ENCODE results near the gene ARL14. TPM values are rescaled to one million over a fixed set of nuclear protein-coding genes. Genes with fewer than 3 reads are reported as not detected.

ARL14 gene
- polyA plus RNA-seq, 1 donor (not counting 4 experiments of a cell fraction or from before 2014, with no cell fraction given) = 1.6 TPM

- FAIRE-seq = no peak
- TF ChIP-seq EZH2 (IDR thresholded peaks at IDR 0.05; ENCODE audit: low read length) (no peak), CTCF (optimal IDR thresholded peaks at IDR 0.05 in 1 of 3, IDR thresholded peaks at IDR 0.05 in 1 of 3, conservative IDR thresholded peaks at IDR 0.05 in 1 of 3; ENCODE audit: extremely low read depth in 1 of 3, insufficient read depth in 2 of 3, low read length in 3 of 3) (no peak)
- H3K9ac ChIP-seq (ENCODE audit: control insufficient read depth, extremely low read depth, insufficient read depth, low read length) = no peak overlapping the region
These were observed 19.0 kb downstream of the ARL14 start for GRCh38 chr3:160695915-160696327.

GRCh38 chr3:160697637-160698380 lies 20.8 kb downstream of the ARL14 start:
- H3K79me2 ChIP-seq (ENCODE audit: control insufficient read depth, insufficient read depth, low read length) = no peaks in the 10 kb centered on the region
- H3K27ac ChIP-seq (ENCODE audit: control insufficient read depth, insufficient read depth, low read length) = no peak overlapping the region
- DNase-seq (ENCODE audit: low read depth, low spot score) (no peak), FAIRE-seq (no peak)
- no peaks in the 10 kb centered on the region for H3K9me3 ChIP-seq (ENCODE audit: control insufficient read depth, low read depth, low read length)
- H3K36me3 ChIP-seq (ENCODE audit: control insufficient read depth in 2 of 2, extremely low read depth in 1 of 2, insufficient read depth in 2 of 2, low read length in 2 of 2) = no peaks in the 10 kb centered on the region
- no peaks in the 10 kb centered on the region for H3K4me1 ChIP-seq (ENCODE audit: control insufficient read depth, extremely low read depth, insufficient read depth, low read length)
- no peak overlapping the region for H2AFZ ChIP-seq (ENCODE audit: control insufficient read depth, low read length)
- no peak overlapping the region for H3K4me2 ChIP-seq (ENCODE audit: control insufficient read depth, extremely low read depth, insufficient read depth, low read depth, low read length)
- H3K27me3 ChIP-seq (ENCODE audit: control insufficient read depth, extremely low read depth, insufficient read depth, low read length) = no peaks in the 10 kb centered on the region
- no peaks in the 10 kb centered on the region for H3K9me1 ChIP-seq (ENCODE audit: control insufficient read depth, extremely low read depth, insufficient read depth, low read length)
- dilution Hi-C loops (cut with MboI; ENCODE audit: extremely low pct_ligation_motif_present, low sequenced_read_pairs) = no loop called here
- TF ChIP-seq EZH2 (IDR thresholded peaks at IDR 0.05; ENCODE audit: low read length) (no peak), CTCF (optimal IDR thresholded peaks at IDR 0.05 in 1 of 3, IDR thresholded peaks at IDR 0.05 in 1 of 3, conservative IDR thresholded peaks at IDR 0.05 in 1 of 3; ENCODE audit: extremely low read depth in 1 of 3, insufficient read depth in 2 of 3, low read length in 3 of 3) (no peak)
- H3K9ac ChIP-seq (ENCODE audit: control insufficient read depth, extremely low read depth, insufficient read depth, low read length) = no peak overlapping the region
- no peaks in the 10 kb centered on the region for H4K20me1 ChIP-seq (ENCODE audit: control insufficient read depth, extremely low read depth, insufficient read depth, low read length)
- H3K4me3 ChIP-seq (ENCODE audit: control insufficient read depth in 2 of 3, extremely low read depth in 1 of 3, insufficient read depth in 2 of 3, low read depth in 1 of 3, low read length in 3 of 3) = no peak overlapping the region

More at GRCh38 chr3:160695915-160696327, 19.0 kb downstream of the ARL14 start:
- Histone ChIP-seq H3K27ac (ENCODE audit: control insufficient read depth, insufficient read depth, low read length) (no peak overlapping the region), H4K20me1 (ENCODE audit: control insufficient read depth, extremely low read depth, insufficient read depth, low read length) (no peaks in the 10 kb centered on the region), H3K4me1 (ENCODE audit: control insufficient read depth, extremely low read depth, insufficient read depth, low read length) (no peaks in the 10 kb centered on the region), H3K27me3 (ENCODE audit: control insufficient read depth, extremely low read depth, insufficient read depth, low read length) (no peaks in the 10 kb centered on the region), H3K36me3 (ENCODE audit: control insufficient read depth in 2 of 2, extremely low read depth in 1 of 2, insufficient read depth in 2 of 2, low read length in 2 of 2) (no peaks in the 10 kb centered on the region), H3K79me2 (ENCODE audit: control insufficient read depth, insufficient read depth, low read length) (no peaks in the 10 kb centered on the region), H3K4me3 (ENCODE audit: control insufficient read depth in 2 of 3, extremely low read depth in 1 of 3, insufficient read depth in 2 of 3, low read depth in 1 of 3, low read length in 3 of 3) (no peak overlapping the region), H2AFZ (ENCODE audit: control insufficient read depth, low read length) (no peak overlapping the region), H3K4me2 (ENCODE audit: control insufficient read depth, extremely low read depth, insufficient read depth, low read depth, low read length) (no peak overlapping the region), H3K9me3 (ENCODE audit: control insufficient read depth, low read depth, low read length) (no peaks in the 10 kb centered on the region), H3K9me1 (ENCODE audit: control insufficient read depth, extremely low read depth, insufficient read depth, low read length) (no peaks in the 10 kb centered on the region)
- dilution Hi-C loops (cut with MboI; ENCODE audit: extremely low pct_ligation_motif_present, low sequenced_read_pairs) = no loop called here
- DNase-seq (ENCODE audit: low read depth, low spot score) = no peak
